Retina (tissue), 1 donor: ENCODE measurements around the gene VWA7.
A peak's percentile ranks its signal among the peaks of the same experiment; 100 is the strongest.
"Not testable (repeated sequence)": the region's sequence is repeated elsewhere in the genome, so short reads cannot be mapped to it uniquely, and the experiment has no call there.

ENCODE experiments used
- DNase-seq: peaks from one replicate; pipeline ENCODE4 v3.0.0-alpha.2; 2016

The VWA7 gene

GRCh38 chr6:31776989-31777666, at the start of gene VWA7:
VWA7 (minus strand) TSS chr6:31777328; CDS start chr6:31776779, 549 bp downstream.
- no peak for DNase-seq

- no peak for DNase-seq
Measured at GRCh38 chr6:31826793-31827285, 49.7 kb upstream of the VWA7 start.

GRCh38 chr6:31825553-31825952, 48.4 kb upstream of the VWA7 start:
- no peak for DNase-seq

- not testable (repeated sequence) for DNase-seq
Measured at GRCh38 chr6:31823592-31824196, 46.6 kb upstream of the VWA7 start.

- DNase-seq: peak; percentile 60
Measured at GRCh38 chr6:31822036-31822821, 45.1 kb upstream of the VWA7 start.

- peak; percentile 86 for DNase-seq
Measured at GRCh38 chr6:31821301-31822035, 44.3 kb upstream of the VWA7 start.

GRCh38 chr6:31820399-31820798, 43.3 kb upstream of the VWA7 start:
- not testable (repeated sequence) for DNase-seq

- no peak for DNase-seq
Measured at GRCh38 chr6:31819871-31820299, 42.8 kb upstream of the VWA7 start.

- not testable (repeated sequence) for DNase-seq
Measured at GRCh38 chr6:31817929-31818511, 40.9 kb upstream of the VWA7 start.

GRCh38 chr6:31817133-31817928, 40.2 kb upstream of the VWA7 start:
- not testable (repeated sequence) for DNase-seq

- DNase-seq: peak; percentile 96
Measured at GRCh38 chr6:31815025-31815838, 38.1 kb upstream of the VWA7 start, which contains the start of the genes HSPA1A and HSPA1L. HSPA1A (plus strand) TSS chr6:31815543; CDS start chr6:31815757, 214 bp downstream. HSPA1L (minus strand) TSS chr6:31815283; CDS start chr6:31811972, 3,311 bp downstream.

GRCh38 chr6:31814677-31815024, 37.5 kb upstream of the VWA7 start:
- peak; percentile 89 for DNase-seq

- no peak for DNase-seq
Measured at GRCh38 chr6:31813465-31813849, 36.3 kb upstream of the VWA7 start.

- no peak for DNase-seq
Measured at GRCh38 chr6:31811645-31812044, 34.5 kb upstream of the VWA7 start.

- not testable (repeated sequence) for DNase-seq
Measured at GRCh38 chr6:31808599-31808998, 31.5 kb upstream of the VWA7 start.

GRCh38 chr6:31806470-31807272, 29.5 kb upstream of the VWA7 start, which contains the start of gene LSM2:
LSM2 (minus strand) TSS chr6:31806966; CDS start chr6:31806757, 209 bp downstream.
- peak; percentile 99 for DNase-seq

GRCh38 chr6:31805939-31806469, 28.9 kb upstream of the VWA7 start:
- no peak for DNase-seq

GRCh38 chr6:31801031-31801927, 24.2 kb upstream of the VWA7 start:
- not testable (repeated sequence) for DNase-seq
